ENCODE results near the gene PLXNA1. TPM values are rescaled to one million over a fixed set of nuclear protein-coding genes. Genes with fewer than 3 reads are reported as not detected.
A peak's percentile ranks its signal among the peaks of the same experiment; 100 is the strongest.

The PLXNA1 gene
- total and polyA plus RNA-seq, 9 of the 15 experiments (the other 6 are each of a cell fraction or from before 2014, with no cell fraction given), result 0.23 to 59.9 (median 16.8) TPM

DNA sequence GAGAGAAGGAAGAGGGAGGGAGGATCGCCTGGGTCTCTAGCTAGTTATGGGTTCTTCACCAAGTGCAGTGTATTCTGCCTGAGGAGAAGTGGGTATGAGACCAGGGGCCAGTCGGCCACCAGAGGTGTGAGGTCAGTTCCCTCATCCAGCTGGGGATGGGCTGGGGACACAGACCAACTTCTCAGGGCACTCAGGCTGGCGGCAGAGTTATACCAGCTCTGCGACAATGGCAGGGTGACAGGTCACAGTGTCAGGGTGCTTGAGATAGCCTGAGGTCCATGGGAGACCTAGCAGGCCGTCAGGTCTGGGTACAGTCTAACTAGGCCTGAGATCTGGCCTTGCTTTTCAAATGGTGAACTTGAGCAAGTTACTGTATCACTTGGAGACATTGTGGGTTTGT is 31.4 kb upstream of the PLXNA1 start:
- CTCF ChIA-PET (ENCODE audit: low intra/inter-chr PET ratio), result no interaction called here
- Histone ChIP-seq H3K27me3 (ENCODE audit: control insufficient read depth in 2 of 2, insufficient read depth in 2 of 2, low read length in 2 of 2) (no peaks in the 10 kb centered on the region), H3K79me2 (ENCODE audit: control insufficient read depth, insufficient read depth, low read length) (no peaks in the 10 kb centered on the region), H3K4me2 (ENCODE audit: insufficient read depth, low read length) (no peak overlapping the region), H3K9ac (ENCODE audit: insufficient read depth in 1 of 2, low read depth in 2 of 2, low read length in 2 of 2) (peak overlapping the region in 1 of 2 experiments; percentile 26; a peak in 1 of 4 replicates), H3K4me1 (replicated peaks in 1 of 2; ENCODE audit: control insufficient read depth in 2 of 2, insufficient read depth in 2 of 2, low read length in 2 of 2) (no peaks in the 10 kb centered on the region; a peak in 1 of 5 replicates), H3K36me3 (ENCODE audit: control insufficient read depth, insufficient read depth, low read length) (no peaks in the 10 kb centered on the region), H3K9me3 (replicated peaks; ENCODE audit: control insufficient read depth, insufficient read depth, low read depth, low read length) (no peaks in the 10 kb centered on the region), H3K27ac (ENCODE audit: extremely low read depth, low read depth, low read length) (no peak overlapping the region), H3K4me3 (no peak overlapping the region), H4K20me1 (replicated peaks; ENCODE audit: control insufficient read depth, insufficient read depth, low read length) (no peaks in the 10 kb centered on the region), H2AFZ (ENCODE audit: low read depth, low read length) (no peak overlapping the region), H3K9me1 (ENCODE audit: control insufficient read depth, insufficient read depth, low read length) (peaks cover under 1% of the 10 kb centered on the region)
- in situ Hi-C loops (cut with MboI) (no loop called here), intact Hi-C loops (cut with micrococcal nuclease) (no loop called here)
- 58% methylated on average over 4 of the region's 5 CpGs for WGBS (ENCODE audit: insufficient coverage, low coverage, missing lambda C conversion rate)
- no peak for TF ChIP-seq ZFX (CRISPR knock-in tag; IDR thresholded peaks at IDR 0.05)
- TF ChIP-seq HNRNPLL (IDR thresholded peaks at IDR 0.05; ENCODE audit: low read depth, low read length, poor library complexity, severe bottlenecking), result no peak
- TF ChIP-seq NONO (IDR thresholded peaks at IDR 0.05; ENCODE audit: low read depth in 2 of 2, low read length in 1 of 2), result no peak
- TF ChIP-seq, protein P1, sequence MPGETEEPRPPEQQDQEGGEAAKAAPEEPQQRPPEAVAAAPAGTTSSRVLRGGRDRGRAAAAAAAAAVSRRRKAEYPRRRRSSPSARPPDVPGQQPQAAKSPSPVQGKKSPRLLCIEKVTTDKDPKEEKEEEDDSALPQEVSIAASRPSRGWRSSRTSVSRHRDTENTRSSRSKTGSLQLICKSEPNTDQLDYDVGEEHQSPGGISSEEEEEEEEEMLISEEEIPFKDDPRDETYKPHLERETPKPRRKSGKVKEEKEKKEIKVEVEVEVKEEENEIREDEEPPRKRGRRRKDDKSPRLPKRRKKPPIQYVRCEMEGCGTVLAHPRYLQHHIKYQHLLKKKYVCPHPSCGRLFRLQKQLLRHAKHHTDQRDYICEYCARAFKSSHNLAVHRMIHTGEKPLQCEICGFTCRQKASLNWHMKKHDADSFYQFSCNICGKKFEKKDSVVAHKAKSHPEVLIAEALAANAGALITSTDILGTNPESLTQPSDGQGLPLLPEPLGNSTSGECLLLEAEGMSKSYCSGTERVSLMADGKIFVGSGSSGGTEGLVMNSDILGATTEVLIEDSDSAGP (CRISPR knock-in tag; IDR thresholded peaks at IDR 0.05), result no peak
- TF ChIP-seq NBN (IDR thresholded peaks at IDR 0.05; ENCODE audit: low read depth), result no peak
- no peak for TF ChIP-seq FOXP1 (CRISPR knock-in tag; IDR thresholded peaks at IDR 0.05)
- TF ChIP-seq SMARCE1 (IDR thresholded peaks at IDR 0.05), result no peak
- no peak for TF ChIP-seq RFX5 (IDR thresholded peaks at IDR 0.05; ENCODE audit: low read depth, low read length)
- no peak for TF ChIP-seq ESRRA (IDR thresholded peaks at IDR 0.05; ENCODE audit: borderline replicate concordance, low read depth)
- FAIRE-seq, result no peak
- ATAC-seq, result no peak
- BruUV-seq (replicated peaks), result no TSS peak
- no peak for DNase-seq (ENCODE audit: extremely low read depth in 1 of 4, low spot score in 3 of 4)
- POLR2A ChIA-PET, result interaction anchor here (0.8 kb wide), 1 partner anchor 24 kb away, joined by 4 read pairs; no protein-coding TSS in a partner anchor

All from K562 (cell line).